Measurements from ENCODE around the gene SARDH. TPM values are rescaled to one million over a fixed set of nuclear protein-coding genes. Genes with fewer than 3 reads are reported as not detected.

Gene SARDH
- total RNA-seq, 4 donors from 2014 or later, result 0.47 to 5.0 (median 0.95) TPM

GRCh38 chr9:133694686-133695085 is 43.5 kb downstream of the SARDH start:
- no peak overlapping the region for H3K27ac ChIP-seq
- no peak overlapping the region for H3K4me3 ChIP-seq
- no peaks in the 10 kb centered on the region for H3K9me3 ChIP-seq
- no peak for TF ChIP-seq CTCF (IDR thresholded peaks at IDR 0.05)
- H3K27me3 ChIP-seq, result no peaks in the 10 kb centered on the region
- H3K36me3 ChIP-seq, result no peaks in the 10 kb centered on the region
- no peak for DNase-seq
- no peaks in the 10 kb centered on the region for H3K4me1 ChIP-seq

GRCh38 chr9:133693703-133694529 is 44.2 kb downstream of the SARDH start:
- no peaks in the 10 kb centered on the region for H3K4me1 ChIP-seq
- H3K9me3 ChIP-seq, result no peaks in the 10 kb centered on the region
- no peak overlapping the region for H3K27ac ChIP-seq
- H3K4me3 ChIP-seq, result no peak overlapping the region
- no peak for DNase-seq
- TF ChIP-seq POLR2A (IDR thresholded peaks at IDR 0.05) (no peak), CTCF (IDR thresholded peaks at IDR 0.05) (no peak)
- no peaks in the 10 kb centered on the region for H3K36me3 ChIP-seq
- no peaks in the 10 kb centered on the region for H3K27me3 ChIP-seq

DNA sequence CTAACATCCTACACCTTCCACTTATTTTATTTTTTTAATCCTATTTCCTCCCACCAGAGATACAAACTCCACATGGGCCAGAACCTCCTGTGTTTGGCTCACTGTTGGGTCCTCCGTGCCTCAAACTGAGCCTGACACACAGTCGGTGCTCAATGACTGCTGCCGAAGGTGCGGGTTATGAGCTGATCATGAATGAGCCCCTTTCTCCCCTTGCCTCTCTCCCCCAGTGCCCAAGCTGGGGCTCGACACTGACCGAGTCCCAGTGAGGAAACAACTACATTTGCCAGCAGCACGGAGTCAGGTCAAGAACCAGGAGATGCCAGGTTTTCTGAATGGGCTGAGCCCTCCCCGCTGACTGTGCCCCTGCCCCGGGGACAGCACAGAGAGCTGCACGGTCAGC is 45.0 kb downstream of the SARDH start:
- Histone ChIP-seq H3K9me3 (no peaks in the 10 kb centered on the region), H3K4me1 (no peaks in the 10 kb centered on the region), H3K36me3 (no peaks in the 10 kb centered on the region), H3K4me3 (no peak overlapping the region), H3K27me3 (no peaks in the 10 kb centered on the region), H3K27ac (no peak overlapping the region)
- no peak for DNase-seq
- no peak for TF ChIP-seq CTCF (IDR thresholded peaks at IDR 0.05)

DNA sequence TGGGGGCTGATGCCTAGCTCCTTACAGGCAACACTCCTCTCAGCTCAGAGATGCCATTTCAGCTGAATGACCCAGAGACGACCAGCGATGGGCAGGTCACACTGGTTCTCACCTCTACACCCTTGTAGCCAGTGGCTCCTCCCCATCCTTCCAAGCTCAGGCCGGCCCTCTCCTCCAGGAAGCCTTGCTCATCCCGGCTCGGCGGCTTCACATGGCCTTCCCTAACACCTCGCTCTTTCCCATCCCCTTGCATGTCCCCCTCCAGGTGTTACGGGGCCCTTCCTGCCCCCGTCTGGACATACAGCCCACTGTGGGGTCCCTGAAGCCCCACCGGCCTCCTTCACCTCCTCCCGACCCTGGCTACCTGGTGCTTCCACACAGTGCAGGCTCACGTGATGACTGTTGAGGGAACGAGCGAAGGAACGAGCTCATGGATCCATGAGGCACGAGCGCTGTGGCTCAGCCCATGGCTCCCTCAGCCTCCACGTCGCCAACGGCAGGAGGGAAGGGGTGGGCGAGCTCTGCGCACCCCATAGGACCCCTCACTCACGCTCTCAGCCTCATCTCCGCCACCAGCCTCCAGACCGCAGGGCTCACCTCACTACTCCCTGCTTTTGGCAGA is 45.7 kb downstream of the SARDH start:
- Histone ChIP-seq H3K9me3 (no peaks in the 10 kb centered on the region), H3K4me1 (no peaks in the 10 kb centered on the region), H3K36me3 (no peaks in the 10 kb centered on the region), H3K27ac (no peak overlapping the region), H3K4me3 (no peak overlapping the region), H3K27me3 (no peaks in the 10 kb centered on the region)
- DNase-seq, result no peak
- no peak for TF ChIP-seq POLR2A (IDR thresholded peaks at IDR 0.05)
- no peak for TF ChIP-seq CTCF (IDR thresholded peaks at IDR 0.05)

DNA sequence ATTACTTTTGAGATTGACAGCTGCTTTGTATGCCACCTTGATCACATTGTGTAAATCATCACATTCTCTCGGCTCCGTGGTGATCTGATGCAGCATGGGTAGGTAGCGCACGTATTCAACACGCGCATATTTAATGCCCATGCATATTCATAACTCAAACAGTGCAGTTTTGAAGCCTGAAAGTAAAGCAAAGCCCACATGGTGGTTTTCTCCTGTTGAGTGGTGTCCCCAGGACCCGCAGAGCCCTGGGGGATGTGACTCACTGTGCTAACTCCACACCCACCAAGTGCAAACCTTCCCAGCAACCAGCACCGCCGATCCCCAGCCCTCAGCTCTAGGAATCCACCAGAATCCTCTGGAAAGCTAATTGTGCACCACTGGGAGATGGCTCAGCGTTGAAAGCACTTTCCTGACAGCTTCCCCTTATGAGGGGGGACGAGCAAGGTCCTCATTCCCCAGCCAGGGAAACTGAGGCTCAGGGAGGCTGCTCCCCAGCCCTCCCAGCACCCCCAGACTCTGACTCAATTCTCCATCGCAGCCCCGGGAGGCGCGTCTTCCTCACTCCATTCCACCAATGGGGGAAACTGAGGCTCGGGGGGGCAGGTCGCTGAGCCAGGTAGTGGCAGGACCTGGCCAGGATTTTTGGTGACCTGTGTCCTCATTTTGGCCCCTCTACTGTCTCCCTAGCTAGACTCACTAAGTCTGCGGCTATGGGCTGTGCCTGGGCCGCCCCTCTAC is 46.4 kb downstream of the SARDH start:
- Histone ChIP-seq H3K9me3 (no peaks in the 10 kb centered on the region), H3K36me3 (no peaks in the 10 kb centered on the region), H3K27me3 (no peaks in the 10 kb centered on the region), H3K4me3 (no peak overlapping the region), H3K4me1 (no peaks in the 10 kb centered on the region), H3K27ac (no peak overlapping the region)
- TF ChIP-seq POLR2A (IDR thresholded peaks at IDR 0.05) (no peak), CTCF (IDR thresholded peaks at IDR 0.05) (no peak)
- no peak for DNase-seq
